ENCODE results near the gene GSTO2. TPM values are rescaled to one million over a fixed set of nuclear protein-coding genes. Genes with fewer than 3 reads are reported as not detected.

GSTO2 gene
- total RNA-seq, 1 experiment from 2014 or later, result 25.7 TPM

GRCh38 chr10:104353325-104354048 is 84.5 kb downstream of the GSTO2 start, which contains the start of gene CFAP58:
Gene CFAP58, plus strand, starts transcription at chr10:104353833. Its CDS starts 65 bp downstream, at chr10:104353898.
- intact Hi-C loops (cut with micrococcal nuclease; ENCODE audit: unreplicated experiment), result no loop called here

More at GRCh38 chr10:104353325-104354048, 84.5 kb downstream of the GSTO2 start, which contains the start of gene CFAP58:
- CTCF ChIA-PET, result interaction anchor here (0.5 to 1.4 kb wide), 5 partner anchors 48 to 738 kb away, joined by 3 to 13 read pairs (median 3); no protein-coding TSS in a partner anchor
- TF ChIP-seq CTCF (IDR thresholded peaks at IDR 0.05; ENCODE audit: unreplicated experiment), result peak; percentile 36
- Mint-ChIP-seq H3K9me3 (ENCODE audit: low read depth, unreplicated experiment) (no peaks in the 10 kb centered on the region), H3K4me1 (ENCODE audit: low read depth, unreplicated experiment) (peaks cover 7% of the 10 kb centered on the region), H3K27me3 (ENCODE audit: unreplicated experiment) (no peaks in the 10 kb centered on the region), H3K36me3 (ENCODE audit: insufficient read depth, unreplicated experiment) (no peaks in the 10 kb centered on the region), H3K27ac (ENCODE audit: unreplicated experiment) (no peak within 1 kb of the TSS), H3K4me3 (ENCODE audit: low read depth, unreplicated experiment) (no peak within 1 kb of the TSS)
- peak; percentile 91 for DNase-seq
- no TSS peak for BruUV-seq (replicated peaks)

Small RNA genes lying within 50 kb of the gene (microRNA-seq; reads per million reads assigned to microRNA genes)
- not detected for gene MIR4482

Other genes with a start within 250 kb of the GSTO2 start
- 0.73 and 1.0 TPM in 2 replicates for gene COL17A1, start 183.3 kb upstream of the GSTO2 start, total RNA-seq (2022)
- gene SFR1, start 147.0 kb upstream of the GSTO2 start, total RNA-seq (2022), result 10.2 and 11.6 TPM in 2 replicates
- gene CFAP43, start 36.8 kb upstream of the GSTO2 start, total RNA-seq (2022), result 0.94 and 1.1 TPM in 2 replicates
- 59.2 and 61.5 TPM in 2 replicates for gene GSTO1, start 14.3 kb upstream of the GSTO2 start, total RNA-seq (2022)
- 1.5 and 1.7 TPM in 2 replicates for gene ITPRIP, start 69.3 kb downstream of the GSTO2 start, total RNA-seq (2022)
- not detected in 2 replicates for gene CFAP58, start 84.6 kb downstream of the GSTO2 start, total RNA-seq (2022)